H9 (cell line): ENCODE data around the gene SPATS2. TPM values are rescaled to one million over a fixed set of nuclear protein-coding genes. Genes with fewer than 3 reads are reported as not detected.
A peak's percentile ranks its signal among the peaks of the same experiment; 100 is the strongest.

Experiments
- DNase-seq: peaks from one replicate; pipeline ENCODE4 v3.0.0-alpha.2; 2017
- H2AFZ ChIP-seq: one replicate; pipeline ENCODE4 v1.6.1; 2013; ENCODE audit warnings: mild to moderate bottlenecking, low read length, control low read depth, moderate library complexity
- H2AK5ac ChIP-seq: 2 replicates; pipeline ENCODE4 v1.6.1; 2013; ENCODE audit warnings: low read length, control low read depth, mixed read lengths; ENCODE audit not compliant: insufficient read length
- H2BK120ac ChIP-seq: one replicate; pipeline ENCODE4 v1.6.1; 2013; ENCODE audit warnings: low read depth, mild to moderate bottlenecking, low read length, control low read depth, inconsistent platforms; ENCODE audit not compliant: poor library complexity, severe bottlenecking
- H2BK12ac ChIP-seq: 2 replicates; pipeline ENCODE4 v1.6.1; 2013; ENCODE audit warnings: low read length, control low read depth, mixed read lengths, low read depth; ENCODE audit not compliant: insufficient read length
- H2BK15ac ChIP-seq: 2 replicates; pipeline ENCODE4 v1.6.1; 2013; ENCODE audit warnings: low read depth, low read length, control low read depth
- H2BK20ac ChIP-seq: one replicate; pipeline ENCODE4 v1.6.1; 2013; ENCODE audit warnings: low read depth, mild to moderate bottlenecking, low read length, control low read depth, inconsistent platforms; ENCODE audit not compliant: poor library complexity, severe bottlenecking
- H2BK5ac ChIP-seq: 2 replicates; pipeline ENCODE4 v1.6.1; 2013; ENCODE audit warnings: low read length, control low read depth, mixed read lengths; ENCODE audit not compliant: insufficient read length
- H3K14ac ChIP-seq: 2 replicates; pipeline ENCODE4 v1.6.1; 2013; ENCODE audit warnings: low read length, control low read depth; ENCODE audit not compliant: insufficient read depth
- H3K18ac ChIP-seq: 2 replicates; pipeline ENCODE4 v1.6.1; 2013; ENCODE audit warnings: low read depth, mild to moderate bottlenecking, mixed read lengths, low read length, control low read depth; ENCODE audit not compliant: insufficient read length
- H3K23ac ChIP-seq: 2 replicates; pipeline ENCODE4 v1.6.1; 2013; ENCODE audit warnings: low read length, control low read depth, mixed read lengths, low read depth; ENCODE audit not compliant: insufficient read length
- H3K23me2 ChIP-seq: 2 replicates; pipeline ENCODE4 v1.6.1; 2013; ENCODE audit warnings: low read depth, mild to moderate bottlenecking, mixed read lengths, low read length, control low read depth; ENCODE audit not compliant: insufficient read length, poor library complexity, severe bottlenecking
- H3K27ac ChIP-seq: 2 replicates; pipeline ENCODE4 v1.5.1; 2013; ENCODE audit warnings: low read length, control low read depth, mixed read lengths, low read depth; ENCODE audit not compliant: insufficient read length
- H3K27me3 ChIP-seq: 2 replicates; pipeline ENCODE4 v1.6.1; 2013; ENCODE audit warnings: low read length, control low read depth, inconsistent platforms; ENCODE audit not compliant: insufficient read depth
- H3K4ac ChIP-seq: 2 replicates; pipeline ENCODE4 v1.6.1; 2013; ENCODE audit warnings: low read depth, mild to moderate bottlenecking, control low read depth, inconsistent platforms, low read length, moderate library complexity
- H3K4me1 ChIP-seq: 2 replicates; pipeline ENCODE4 v1.6.1; 2013; ENCODE audit warnings: low read length, control low read depth, inconsistent platforms; ENCODE audit not compliant: insufficient read depth
- H3K4me2 ChIP-seq: 2 replicates; pipeline ENCODE4 v1.6.1; 2013; ENCODE audit warnings: low read length, control low read depth, mixed read lengths; ENCODE audit not compliant: insufficient read length, insufficient read depth
- H3K56ac ChIP-seq: 2 replicates; pipeline ENCODE4 v1.6.1; 2013; ENCODE audit warnings: low read depth, mild to moderate bottlenecking, mixed read lengths, low read length, control low read depth; ENCODE audit not compliant: insufficient read length
- H3K79me1 ChIP-seq: 2 replicates; pipeline ENCODE4 v1.6.1; 2013; ENCODE audit warnings: low read depth, mild to moderate bottlenecking, moderate library complexity, low read length, control low read depth, inconsistent platforms; ENCODE audit not compliant: insufficient read depth, poor library complexity, severe bottlenecking
- H3K79me2 ChIP-seq: 2 replicates; pipeline ENCODE4 v1.6.1; 2013; ENCODE audit warnings: low read length, control low read depth, inconsistent platforms; ENCODE audit not compliant: insufficient read depth
- H3K9ac ChIP-seq: 2 replicates; pipeline ENCODE4 v1.6.1; 2013; ENCODE audit warnings: low read length, control low read depth, mixed read lengths; ENCODE audit not compliant: insufficient read length; ENCODE audit errors: extremely low read depth
- H3K9me3 ChIP-seq: one replicate; pipeline ENCODE4 v1.6.1; 2013; ENCODE audit warnings: low read depth, low read length, inconsistent platforms; ENCODE audit not compliant: control insufficient read depth
- H3T11ph ChIP-seq: one replicate; pipeline ENCODE4 v1.6.1; 2013; ENCODE audit warnings: mild to moderate bottlenecking, low read length, control low read depth, inconsistent platforms
- H4K20me1 ChIP-seq: one replicate; pipeline ENCODE4 v1.6.1; 2013; ENCODE audit not compliant: control insufficient read depth, insufficient read length, insufficient read depth
- H4K5ac ChIP-seq: 2 replicates; pipeline ENCODE4 v1.6.1; 2013; ENCODE audit warnings: low read depth, mild to moderate bottlenecking, mixed read lengths, low read length, control low read depth; ENCODE audit not compliant: insufficient read length
- H4K8ac ChIP-seq: replicated peaks from 2 replicates; pipeline ENCODE4 v1.6.1; 2013; ENCODE audit warnings: low read length, control low read depth, mixed read lengths, low read depth; ENCODE audit not compliant: insufficient read length
- H4K91ac ChIP-seq: 2 replicates; pipeline ENCODE4 v1.6.1; 2013; ENCODE audit warnings: low read depth, mild to moderate bottlenecking, moderate library complexity, mixed read lengths, low read length, control low read depth; ENCODE audit not compliant: insufficient read length
- H3K27ac Mint-ChIP-seq, 3 experiments: 2 replicates in 2 of 3; 3 replicates in 1 of 3; pipeline ENCODE4 v1.8.0; 2020 to 2021; ENCODE audit warnings: mixed read lengths in 3 of 3, mild to moderate bottlenecking in 1 of 3, moderate library complexity in 1 of 3
- H3K27me3 Mint-ChIP-seq: 2 replicates; pipeline ENCODE4 v1.8.0; 2021; ENCODE audit warnings: low read depth, mild to moderate bottlenecking, moderate library complexity, mixed read lengths
- H3K36me3 Mint-ChIP-seq, 3 experiments: 2 replicates in 2 of 3; 3 replicates in 1 of 3; pipeline ENCODE4 v1.8.0; 2020 to 2021; ENCODE audit warnings: low read depth in 3 of 3, mixed read lengths in 3 of 3; ENCODE audit not compliant: insufficient read depth in 1 of 3
- H3K4me1 Mint-ChIP-seq, 2 experiments: 2 replicates each; pipeline ENCODE4 v1.8.0; 2020; ENCODE audit warnings: mixed read lengths in 2 of 2
- H3K4me3 Mint-ChIP-seq, 2 experiments: 2 replicates in 1 of 2; 3 replicates in 1 of 2; pipeline ENCODE4 v1.8.0; 2020 to 2021; ENCODE audit warnings: mild to moderate bottlenecking in 2 of 2, mixed read lengths in 2 of 2, moderate library complexity in 1 of 2
- H3K9me3 Mint-ChIP-seq, 2 experiments: 2 replicates in 1 of 2; 3 replicates in 1 of 2; pipeline ENCODE4 v1.8.0; 2020; ENCODE audit warnings: mild to moderate bottlenecking in 2 of 2, mixed read lengths in 2 of 2, moderate library complexity in 1 of 2
- CTCF ChIP-seq: fragments of 200-600 bp; sonication (generic); conservative IDR thresholded peaks from 3 replicates; pipeline ENCODE4 v1.8.0; 2021; ENCODE audit warnings: antibody characterized with exemption, mild to moderate bottlenecking
- WGBS: extraction: QIAGEN DNeasy Blood & Tissue Kit; methylation state at CpG from one replicate; pipeline ENCODE4 v1.1.7; 2013; ENCODE audit warnings: missing lambda C conversion rate, low lambda C conversion rate, mixed read lengths; ENCODE audit not compliant: insufficient read length; ENCODE audit errors: extremely low coverage; 5-methylcytosine and 5-hydroxymethylcytosine counted together
- total RNA-seq: library from RNA; stranded (reverse); gene quantifications from 2 replicates; pipeline ENCODE4 v1.2.1, GENCODE V29; 2021

SPATS2 gene
- total RNA-seq, 1 experiment from 2014 or later: 17.1 TPM

GRCh38 chr12:49537231-49537751 is 170.0 kb downstream of the SPATS2 start:
- Histone ChIP-seq H3K79me1 (no peaks in the 10 kb centered on the region), H4K20me1 (no peaks in the 10 kb centered on the region), H3K23me2 (peaks cover 10% of the 10 kb centered on the region), H3K4me1 (no peaks in the 10 kb centered on the region; the same call in 1 of the 2 replicates), H2BK120ac (no peak overlapping the region), H3K56ac (no peak overlapping the region), H4K91ac (no peak overlapping the region), H3K27me3 (peaks cover 48% of the 10 kb centered on the region), H3K27ac (no peak overlapping the region), H2BK12ac (no peak overlapping the region), H2BK20ac (no peak overlapping the region), H3K79me2 (no peaks in the 10 kb centered on the region), H3K4me2 (peak overlapping the region; percentile 49), H2BK5ac (no peak overlapping the region), H4K8ac (no peak overlapping the region), H3K14ac (no peak overlapping the region), H2AFZ (no peak overlapping the region), H3K9ac (no peak overlapping the region), H4K5ac (no peak overlapping the region), H3K9me3 (no peaks in the 10 kb centered on the region), H3K4ac (no peak overlapping the region), H3K18ac (no peak overlapping the region), H3T11ph (no peak overlapping the region), H3K23ac (no peak overlapping the region), H2AK5ac (no peak overlapping the region), H2BK15ac (no peak overlapping the region)
- H3K4me1 Mint-ChIP-seq: peaks cover 9 to 27% of the 10 kb centered on the region in 2 experiments
- peak; percentile 33 for DNase-seq
- no peak for TF ChIP-seq CTCF
- H3K4me3 Mint-ChIP-seq: peak overlapping the region; percentile 59 to 81
- H3K27me3 Mint-ChIP-seq: peaks cover 84% of the 10 kb centered on the region
- WGBS: no CpG with 5 or more reads among the region's 13 CpGs
- no peak overlapping the region for H3K27ac Mint-ChIP-seq
- H3K36me3 Mint-ChIP-seq: no peaks in the 10 kb centered on the region
- no peaks in the 10 kb centered on the region; a peak in 1 of 5 replicates for H3K9me3 Mint-ChIP-seq
